ENCODE data around the gene SEMA3D. TPM values are rescaled to one million over a fixed set of nuclear protein-coding genes. Genes with fewer than 3 reads are reported as not detected.

Gene SEMA3D
- total and polyA plus RNA-seq, 2 donors (not counting 3 experiments of a cell fraction or from before 2014, with no cell fraction given): 9.9 to 10.3 TPM

- no peaks in the 10 kb centered on the region for H3K36me3 ChIP-seq (ENCODE audit: control insufficient read depth in 2 of 2, extremely low read depth in 1 of 2, insufficient read depth in 2 of 2, low read length in 2 of 2)
- no peak overlapping the region for H3K27ac ChIP-seq (ENCODE audit: insufficient read depth, low read depth, low read length)
- dilution Hi-C loops (cut with MboI; ENCODE audit: extremely low pct_ligation_motif_present, low sequenced_read_pairs): no loop called here
- ChIA-PET POLR2A (no interaction called here), CTCF (interaction anchor here (2.0 to 3.0 kb wide), 2 partner anchors 10 to 14 kb away, joined by 5 to 10 read pairs; no protein-coding TSS in a partner anchor)
- no peak overlapping the region for H2AFZ ChIP-seq (ENCODE audit: low read depth, low read length)
- no peaks in the 10 kb centered on the region for H3K27me3 ChIP-seq (ENCODE audit: control insufficient read depth in 2 of 2, insufficient read depth in 2 of 2, low read length in 2 of 2)
- no peaks in the 10 kb centered on the region for H3K9me3 ChIP-seq (replicated peaks; ENCODE audit: control insufficient read depth, insufficient read depth, low read length)
- TF ChIP-seq MYC (IDR thresholded peaks at IDR 0.05; ENCODE audit: low read depth, low read length) (no peak), MAX (IDR thresholded peaks at IDR 0.05; ENCODE audit: insufficient read depth, insufficient read length) (no peak), JUN (IDR thresholded peaks at IDR 0.05; ENCODE audit: borderline replicate concordance, insufficient read depth, insufficient read length, low read depth) (no peak)
- no peaks in the 10 kb centered on the region for H3K4me1 ChIP-seq (ENCODE audit: control insufficient read depth, extremely low read depth, insufficient read depth, low read length)
- FAIRE-seq: no peak
- intact Hi-C loops (cut with micrococcal nuclease): no loop called here
- no peaks in the 10 kb centered on the region for H3K9me1 ChIP-seq (replicated peaks; ENCODE audit: control insufficient read depth, extremely low read depth, insufficient read depth, low read length)
- no peak for DNase-seq (ENCODE audit: low read depth, low spot score)
- no peak overlapping the region for H3K4me3 ChIP-seq (replicated peaks in 1 of 3; ENCODE audit: insufficient read depth in 1 of 3, low read depth in 1 of 3, low read length in 3 of 3)
- no peaks in the 10 kb centered on the region for H3K79me2 ChIP-seq (ENCODE audit: control insufficient read depth, insufficient read depth, low read length)
- no peaks in the 10 kb centered on the region for H4K20me1 ChIP-seq (replicated peaks; ENCODE audit: control insufficient read depth, extremely low read depth, insufficient read depth, low read length)
- H3K9ac ChIP-seq (replicated peaks; ENCODE audit: extremely low read depth, insufficient read depth, low read length): no peak overlapping the region
- no TSS peak for BruUV-seq (replicated peaks)
- no peak overlapping the region for H3K4me2 ChIP-seq (ENCODE audit: insufficient read depth, low read length)
Observed at GRCh38 chr7:85055906-85056305, 130.9 kb downstream of the SEMA3D start.

- no peak overlapping the region for H3K27ac ChIP-seq (ENCODE audit: insufficient read depth, low read depth, low read length)
- no peaks in the 10 kb centered on the region for H3K9me1 ChIP-seq (replicated peaks; ENCODE audit: control insufficient read depth, extremely low read depth, insufficient read depth, low read length)
- H4K20me1 ChIP-seq (replicated peaks; ENCODE audit: control insufficient read depth, extremely low read depth, insufficient read depth, low read length): no peaks in the 10 kb centered on the region
- H3K27me3 ChIP-seq (ENCODE audit: control insufficient read depth in 2 of 2, insufficient read depth in 2 of 2, low read length in 2 of 2): no peaks in the 10 kb centered on the region
- H3K79me2 ChIP-seq (ENCODE audit: control insufficient read depth, insufficient read depth, low read length): no peaks in the 10 kb centered on the region
- ChIA-PET POLR2A (no interaction called here), CTCF (interaction anchor here (2.0 to 3.0 kb wide), 2 partner anchors 10 to 13 kb away, joined by 5 to 10 read pairs; no protein-coding TSS in a partner anchor)
- H3K9me3 ChIP-seq (replicated peaks; ENCODE audit: control insufficient read depth, insufficient read depth, low read length): no peaks in the 10 kb centered on the region
- no peak overlapping the region for H3K4me2 ChIP-seq (ENCODE audit: insufficient read depth, low read length)
- H3K36me3 ChIP-seq (ENCODE audit: control insufficient read depth in 2 of 2, extremely low read depth in 1 of 2, insufficient read depth in 2 of 2, low read length in 2 of 2): no peaks in the 10 kb centered on the region
- intact Hi-C loops (cut with micrococcal nuclease): no loop called here
- H3K4me3 ChIP-seq (replicated peaks in 1 of 3; ENCODE audit: insufficient read depth in 1 of 3, low read depth in 1 of 3, low read length in 3 of 3): no peak overlapping the region
- FAIRE-seq (no peak), DNase-seq (ENCODE audit: low read depth, low spot score) (no peak)
- dilution Hi-C loops (cut with MboI; ENCODE audit: extremely low pct_ligation_motif_present, low sequenced_read_pairs): no loop called here
- H3K4me1 ChIP-seq (ENCODE audit: control insufficient read depth, extremely low read depth, insufficient read depth, low read length): no peaks in the 10 kb centered on the region
- BruUV-seq (replicated peaks): no TSS peak
- no peak overlapping the region for H2AFZ ChIP-seq (ENCODE audit: low read depth, low read length)
- TF ChIP-seq FOS (IDR thresholded peaks at IDR 0.05; ENCODE audit: borderline replicate concordance, insufficient read depth, low read length): no peak
- TF ChIP-seq GATA2 (IDR thresholded peaks at IDR 0.05; ENCODE audit: insufficient read depth, insufficient read length, low read depth, low read length): no peak
- TF ChIP-seq CTCF (IDR thresholded peaks at IDR 0.05; ENCODE audit: extremely low read depth in 1 of 2, insufficient read depth in 1 of 2, low read depth in 1 of 2, low read length in 2 of 2): no peak
- TF ChIP-seq POLR2AphosphoS5 (IDR thresholded peaks at IDR 0.05; ENCODE audit: insufficient read depth, low read depth, low read length): no peak
- no peak for TF ChIP-seq JUN (IDR thresholded peaks at IDR 0.05; ENCODE audit: borderline replicate concordance, insufficient read depth, insufficient read length, low read depth)
- no peak for TF ChIP-seq MYC (IDR thresholded peaks at IDR 0.05; ENCODE audit: low read depth, low read length)
- TF ChIP-seq POLR2A (IDR thresholded peaks at IDR 0.05; ENCODE audit: low read depth, low read length): no peak
- TF ChIP-seq MAX (IDR thresholded peaks at IDR 0.05; ENCODE audit: insufficient read depth, insufficient read length): no peak
- TF ChIP-seq EZH2 (IDR thresholded peaks at IDR 0.05; ENCODE audit: borderline replicate concordance, low read depth, low read length, severe bottlenecking): no peak
- no peak overlapping the region for H3K9ac ChIP-seq (replicated peaks; ENCODE audit: extremely low read depth, insufficient read depth, low read length)
Observed at GRCh38 chr7:85055196-85055595, 131.7 kb downstream of the SEMA3D start.

All from endothelial cell of umbilical vein (primary cell).